Measurements from ENCODE around the gene PPT1.

GRCh38 chr1:40130892-40131291 lies 33.8 kb upstream of the PPT1 start:
- no peak for TF ChIP-seq EZH2phosphoT487 (IDR thresholded peaks at IDR 0.05)
- no peak for TF ChIP-seq CTCF (IDR thresholded peaks at IDR 0.05)

Measured in neural progenitor cell (in vitro differentiated cells).